H1 (cell line): ENCODE data around the gene KLHL29. TPM values are rescaled to one million over a fixed set of nuclear protein-coding genes. Genes with fewer than 3 reads are reported as not detected.

ENCODE experiments used
- PHF8 ChIP-seq: fragments of 200-600 bp; sonication (generic); conservative IDR thresholded peaks from 2 replicates; pipeline ENCODE4 v1.7.1; 2012; ENCODE audit warnings: low read depth, mild to moderate bottlenecking, inconsistent platforms, low read length, moderate library complexity
- polyA plus RNA-seq, 7 experiments: library from polyadenylated mRNA; depleted of rRNA in 3 of 7; stranded (reverse) in 5 of 7; unstranded in 2 of 7; fragments of >200 nt in 5 of 7; fragments of 200-250 nt in 2 of 7; gene quantifications; 1 replicate in 5 of 7; 2 replicates in 1 of 7; 4 replicates in 1 of 7; pipeline versions ENCODE4 v1.2.1 to v1.2.3, GENCODE V29; 2011 to 2013; ENCODE audit warnings: missing spikeins in 2 of 7, mixed read lengths in 2 of 7
- total RNA-seq: library from RNA; stranded (reverse); fragmentation: NEBNext Ultra II Directional; extraction: Animal tissue kit (Norgen Biotek cat#: 25700); gene quantifications from 2 replicates; pipeline ENCODE4 v1.2.1, GENCODE V29; 2021

KLHL29 gene
- total and polyA plus RNA-seq, 2 of the 8 experiments (the other 6 are each of a cell fraction or from before 2014, with no cell fraction given) = 1.1 to 4.7 TPM

DNA sequence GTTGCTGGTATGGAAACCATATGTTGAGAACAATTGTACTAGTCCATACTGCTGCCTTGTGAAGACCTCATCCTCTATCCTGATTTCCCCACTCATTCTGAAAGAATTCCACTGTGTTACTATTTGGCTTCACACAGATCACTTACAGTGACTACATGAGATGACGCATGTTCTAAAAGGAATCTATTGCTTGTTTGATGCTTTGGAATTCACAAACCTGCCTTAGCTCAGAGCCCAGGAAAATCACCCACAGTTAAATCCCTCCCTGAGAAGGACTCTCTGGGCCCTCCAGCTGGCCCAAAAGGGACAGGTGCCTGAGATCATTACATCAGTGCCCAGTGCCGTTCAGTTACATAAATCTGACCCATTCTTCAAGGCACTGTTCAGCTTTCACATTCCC lies 45.3 kb downstream of the KLHL29 start (continued):
- no peak for TF ChIP-seq PHF8
- TF ChIP-seq, all 59 proteins: peak for 0
